Smooth muscle cell (in vitro differentiated cells): Measurements from ENCODE around the gene POLR2E. TPM values are rescaled to one million over a fixed set of nuclear protein-coding genes. Genes with fewer than 3 reads are reported as not detected.

Source experiments
- DNase-seq: peaks from one replicate; lab custom pipeline; 2025; ENCODE audit not compliant: unreplicated experiment; lab: John Stamatoyannopoulos, UW
- H2AFZ ChIP-seq: fragments of 200-600 bp; sonication (generic); 2 replicates; pipeline ENCODE4 v1.6.0; 2016; ENCODE audit warnings: antibody characterized with exemption, low read depth, mild to moderate bottlenecking
- H3F3A ChIP-seq: fragments of 200-600 bp; sonication (generic); 2 replicates; pipeline ENCODE4 v1.6.0; 2017; ENCODE audit warnings: antibody characterized with exemption, low read depth
- H3K27ac ChIP-seq: fragments of 200-600 bp; sonication (generic); 2 replicates; pipeline ENCODE4 v1.5.1; 2016; ENCODE audit warnings: low read depth, mild to moderate bottlenecking
- H3K27me3 ChIP-seq: fragments of 200-600 bp; sonication (generic); 2 replicates; pipeline ENCODE4 v1.6.1; 2016; ENCODE audit warnings: low read depth, mild to moderate bottlenecking
- H3K36me3 ChIP-seq: fragments of 200-600 bp; sonication (generic); 2 replicates; pipeline ENCODE4 v1.5.1; 2016; ENCODE audit warnings: low read depth
- H3K4me1 ChIP-seq: fragments of 200-600 bp; sonication (generic); 2 replicates; pipeline ENCODE4 v1.5.1; 2016; ENCODE audit warnings: low read depth
- H3K4me2 ChIP-seq: fragments of 200-600 bp; sonication (generic); 2 replicates; pipeline ENCODE4 v1.6.0; 2016; ENCODE audit warnings: mild to moderate bottlenecking
- H3K4me3 ChIP-seq: fragments of 200-600 bp; sonication (generic); 2 replicates; pipeline ENCODE4 v1.5.1; 2016; ENCODE audit warnings: mild to moderate bottlenecking
- H3K79me2 ChIP-seq: fragments of 200-600 bp; sonication (generic); 2 replicates; pipeline ENCODE4 v1.6.0; 2016; ENCODE audit warnings: low read depth, mild to moderate bottlenecking
- H3K9ac ChIP-seq: fragments of 200-600 bp; sonication (generic); 2 replicates; pipeline ENCODE4 v1.6.0; 2016; ENCODE audit warnings: low read depth
- H3K9me3 ChIP-seq: fragments of 200-600 bp; sonication (generic); replicated peaks from 2 replicates; pipeline ENCODE4 v1.5.1; 2016; ENCODE audit warnings: low read depth
- H4K20me1 ChIP-seq: fragments of 200-600 bp; sonication (generic); 2 replicates; pipeline ENCODE4 v1.6.0; 2016; ENCODE audit warnings: low read depth
- WGBS: methylation state at CpG from one replicate; pipeline ENCODE4 v1.1.7; 2016; ENCODE audit warnings: low lambda C conversion rate; 5-methylcytosine and 5-hydroxymethylcytosine counted together
- polyA plus RNA-seq: library from polyadenylated mRNA; unstranded; fragments of >200 nt; fragmentation: Nextera tagmentation; extraction: Ambion mirVana; gene quantifications from 2 replicates; pipeline ENCODE4 v1.2.1, GENCODE V29; 2016
- total RNA-seq: library from RNA; depleted of rRNA; stranded (reverse); fragments of >200 nt; gene quantifications from 2 replicates; pipeline ENCODE4 v1.2.3, GENCODE V29; 2014
- TF ChIP-seq, protein P1 (sequence below): fragments of 200-600 bp; sonication (generic); IDR thresholded peaks from 2 replicates; pipeline ENCODE4 v1.5.1; 2017; ENCODE audit warnings: borderline replicate concordance, mild to moderate bottlenecking, antibody characterized with exemption; ENCODE audit not compliant: insufficient read depth, poor library complexity, severe bottlenecking

Gene POLR2E
- total and polyA plus RNA-seq, 2 experiments from 2014 or later = 114 to 235 TPM

DNA sequence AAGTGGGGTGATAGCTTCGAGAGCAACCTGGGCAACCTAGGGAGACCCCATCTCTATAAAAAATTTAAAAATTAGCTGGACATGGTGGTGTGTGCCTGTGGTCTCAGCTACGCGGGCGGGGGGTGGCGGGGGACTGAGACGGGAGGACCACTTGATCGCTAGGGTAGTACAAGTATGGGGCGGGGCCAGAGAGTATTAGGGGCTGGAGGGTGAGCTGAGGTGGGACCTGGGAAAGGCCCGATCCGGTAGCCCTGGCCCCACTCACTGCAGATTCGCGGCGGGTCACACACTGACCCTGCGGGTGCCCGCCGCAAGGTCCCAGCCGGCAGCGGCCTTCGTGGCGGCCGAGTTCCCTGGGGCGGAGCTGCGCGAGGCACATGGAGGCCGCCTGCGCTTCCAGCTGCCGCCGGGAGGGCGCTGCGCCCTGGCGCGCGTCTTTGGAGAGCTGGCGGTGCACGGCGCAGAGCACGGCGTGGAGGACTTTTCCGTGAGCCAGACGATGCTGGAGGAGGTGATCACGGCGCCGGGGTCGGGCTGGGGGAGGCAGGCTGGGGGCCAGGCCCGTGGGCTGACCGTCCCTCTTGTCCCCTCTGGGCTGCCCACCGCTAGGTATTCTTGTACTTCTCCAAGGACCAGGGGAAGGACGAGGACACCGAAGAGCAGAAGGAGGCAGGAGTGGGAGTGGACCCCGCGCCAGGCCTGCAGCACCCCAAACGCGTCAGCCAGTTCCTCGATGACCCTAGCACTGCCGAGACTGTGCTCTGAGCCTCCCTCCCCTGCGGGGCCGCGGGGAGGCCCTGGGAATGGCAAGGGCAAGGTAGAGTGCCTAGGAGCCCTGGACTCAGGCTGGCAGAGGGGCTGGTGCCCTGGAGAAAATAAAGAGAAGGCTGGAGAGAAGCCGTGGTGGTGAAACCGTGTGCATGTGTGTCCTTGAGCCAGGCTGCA is 30.2 kb downstream of the POLR2E start:
- H3K4me1 ChIP-seq = peaks cover 6% of the 10 kb centered on the region
- H3K36me3 ChIP-seq = no peaks in the 10 kb centered on the region
- TF ChIP-seq, protein P1, sequence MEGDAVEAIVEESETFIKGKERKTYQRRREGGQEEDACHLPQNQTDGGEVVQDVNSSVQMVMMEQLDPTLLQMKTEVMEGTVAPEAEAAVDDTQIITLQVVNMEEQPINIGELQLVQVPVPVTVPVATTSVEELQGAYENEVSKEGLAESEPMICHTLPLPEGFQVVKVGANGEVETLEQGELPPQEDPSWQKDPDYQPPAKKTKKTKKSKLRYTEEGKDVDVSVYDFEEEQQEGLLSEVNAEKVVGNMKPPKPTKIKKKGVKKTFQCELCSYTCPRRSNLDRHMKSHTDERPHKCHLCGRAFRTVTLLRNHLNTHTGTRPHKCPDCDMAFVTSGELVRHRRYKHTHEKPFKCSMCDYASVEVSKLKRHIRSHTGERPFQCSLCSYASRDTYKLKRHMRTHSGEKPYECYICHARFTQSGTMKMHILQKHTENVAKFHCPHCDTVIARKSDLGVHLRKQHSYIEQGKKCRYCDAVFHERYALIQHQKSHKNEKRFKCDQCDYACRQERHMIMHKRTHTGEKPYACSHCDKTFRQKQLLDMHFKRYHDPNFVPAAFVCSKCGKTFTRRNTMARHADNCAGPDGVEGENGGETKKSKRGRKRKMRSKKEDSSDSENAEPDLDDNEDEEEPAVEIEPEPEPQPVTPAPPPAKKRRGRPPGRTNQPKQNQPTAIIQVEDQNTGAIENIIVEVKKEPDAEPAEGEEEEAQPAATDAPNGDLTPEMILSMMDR = peak; percentile 49
- peaks cover 5% of the 10 kb centered on the region for H3F3A ChIP-seq
- no peak overlapping the region for H3K27ac ChIP-seq
- H3K27me3 ChIP-seq = peaks cover 22% of the 10 kb centered on the region
- H3K9ac ChIP-seq = no peak overlapping the region
- 18% methylated on average over 56 of the region's 60 CpGs for WGBS
- peak overlapping the region; percentile 88 for H3K4me2 ChIP-seq
- H3K4me3 ChIP-seq = no peak overlapping the region
- H3K79me2 ChIP-seq = no peaks in the 10 kb centered on the region
- no peak overlapping the region for H2AFZ ChIP-seq
- peak; percentile 14 for DNase-seq
- H3K9me3 ChIP-seq = no peaks in the 10 kb centered on the region
- H4K20me1 ChIP-seq = no peaks in the 10 kb centered on the region

DNA sequence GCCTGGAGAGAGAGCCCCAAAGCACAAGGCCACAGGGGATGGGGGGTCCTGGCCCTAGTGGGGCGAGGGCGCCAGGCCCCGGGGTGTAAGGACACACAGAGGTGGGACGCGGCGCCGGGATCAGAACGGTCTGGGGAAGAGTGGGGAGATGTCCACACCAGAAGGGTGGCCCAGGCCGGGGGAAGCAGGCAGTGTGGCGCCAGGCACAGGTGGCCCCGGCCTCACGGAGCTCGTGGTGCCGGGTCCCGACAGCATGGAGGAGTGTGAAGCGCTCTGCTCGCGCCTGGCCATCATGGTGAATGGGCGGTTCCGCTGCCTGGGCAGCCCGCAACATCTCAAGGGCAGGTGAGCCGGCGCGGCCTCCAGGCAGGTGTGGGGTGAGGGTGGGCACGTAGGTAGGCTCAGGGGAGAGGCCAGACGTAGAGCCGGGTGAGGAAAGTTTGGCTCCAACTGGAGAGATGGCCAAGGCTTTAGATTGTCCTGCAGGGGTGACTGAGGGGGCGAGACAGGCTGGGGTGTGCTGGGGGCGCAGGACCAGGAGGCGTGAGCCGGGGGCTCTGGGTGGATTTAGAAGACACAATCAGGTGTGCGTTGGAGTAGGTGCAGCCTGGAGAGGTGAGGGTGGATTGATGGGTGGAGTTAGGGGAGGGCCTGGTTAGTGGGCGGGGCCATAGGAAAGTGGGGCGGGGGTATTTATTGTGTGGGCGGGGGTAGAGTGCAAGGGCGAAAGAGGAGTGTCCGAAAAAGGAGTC is 31.1 kb downstream of the POLR2E start:
- no peaks in the 10 kb centered on the region for H4K20me1 ChIP-seq
- H3K9ac ChIP-seq = no peak overlapping the region
- WGBS = 96% methylated on average over 33 of the region's 37 CpGs
- TF ChIP-seq, protein P1 = no peak
- no peaks in the 10 kb centered on the region for H3K9me3 ChIP-seq
- no peak for DNase-seq
- H3K4me2 ChIP-seq = no peak overlapping the region
- peaks cover 14% of the 10 kb centered on the region for H3K27me3 ChIP-seq
- H3K4me1 ChIP-seq = peaks cover 6% of the 10 kb centered on the region
- H3K27ac ChIP-seq = no peak overlapping the region
- H3K36me3 ChIP-seq = no peaks in the 10 kb centered on the region
- H3F3A ChIP-seq = peaks cover 5% of the 10 kb centered on the region
- no peak overlapping the region for H3K4me3 ChIP-seq
- H3K79me2 ChIP-seq = no peaks in the 10 kb centered on the region
- H2AFZ ChIP-seq = no peak overlapping the region

DNA sequence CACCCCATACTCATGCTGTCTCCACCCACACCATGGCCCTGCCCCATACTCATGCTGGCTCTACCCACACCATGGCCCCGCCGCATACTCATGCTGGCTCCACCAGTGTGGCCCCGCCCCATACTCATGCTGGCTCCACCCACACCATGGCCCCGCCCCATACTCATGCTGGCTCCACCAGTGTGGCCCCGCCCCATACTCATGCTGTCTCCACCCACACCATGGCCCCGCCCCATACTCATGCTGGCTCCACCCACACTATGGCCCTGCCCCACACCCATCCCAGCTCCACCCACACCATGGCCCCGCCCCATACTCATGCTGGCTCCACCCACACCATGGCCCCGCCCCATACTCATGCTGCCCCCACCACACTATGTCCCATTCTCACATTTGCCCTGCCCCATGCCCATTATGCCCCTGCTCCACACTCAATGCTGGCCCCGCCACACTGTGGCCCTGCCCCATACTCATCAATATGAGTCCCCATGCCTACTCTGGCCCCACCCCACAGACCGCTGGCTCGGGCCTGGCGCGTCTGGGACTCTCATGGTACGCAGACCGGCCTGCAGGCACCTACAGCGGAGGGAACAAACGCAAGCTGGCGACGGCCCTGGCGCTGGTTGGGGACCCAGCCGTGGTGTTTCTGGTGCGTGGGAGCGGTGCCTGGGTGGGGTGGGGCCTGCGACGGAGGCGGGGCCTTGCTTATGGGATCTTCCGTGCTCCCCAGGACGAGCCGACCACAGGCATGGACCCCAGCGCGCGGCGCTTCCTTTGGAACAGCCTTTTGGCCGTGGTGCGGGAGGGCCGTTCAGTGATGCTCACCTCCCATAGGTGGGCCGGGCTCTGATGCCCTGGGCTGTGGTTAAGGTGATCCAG is 31.9 kb downstream of the POLR2E start:
- peaks cover 6% of the 10 kb centered on the region for H3K4me1 ChIP-seq
- TF ChIP-seq, protein P1 = no peak
- H3K4me3 ChIP-seq = no peak overlapping the region
- H2AFZ ChIP-seq = no peak overlapping the region
- H3K36me3 ChIP-seq = no peaks in the 10 kb centered on the region
- no peak overlapping the region for H3K27ac ChIP-seq
- peaks cover 5% of the 10 kb centered on the region for H3F3A ChIP-seq
- DNase-seq = no peak
- H3K27me3 ChIP-seq = peaks cover 5% of the 10 kb centered on the region
- H3K4me2 ChIP-seq = no peak overlapping the region
- WGBS = 95% methylated on average over 28 of the region's 37 CpGs
- peaks cover 4% of the 10 kb centered on the region for H3K9me3 ChIP-seq
- H3K9ac ChIP-seq = no peak overlapping the region
- H4K20me1 ChIP-seq = no peaks in the 10 kb centered on the region
- H3K79me2 ChIP-seq = no peaks in the 10 kb centered on the region
